ENCODE data around the gene TOB1. TPM values are rescaled to one million over a fixed set of nuclear protein-coding genes. Genes with fewer than 3 reads are reported as not detected.

TOB1 gene
- total RNA-seq, 2 experiments from 2014 or later, result 34.4 to 40.5 TPM

DNA sequence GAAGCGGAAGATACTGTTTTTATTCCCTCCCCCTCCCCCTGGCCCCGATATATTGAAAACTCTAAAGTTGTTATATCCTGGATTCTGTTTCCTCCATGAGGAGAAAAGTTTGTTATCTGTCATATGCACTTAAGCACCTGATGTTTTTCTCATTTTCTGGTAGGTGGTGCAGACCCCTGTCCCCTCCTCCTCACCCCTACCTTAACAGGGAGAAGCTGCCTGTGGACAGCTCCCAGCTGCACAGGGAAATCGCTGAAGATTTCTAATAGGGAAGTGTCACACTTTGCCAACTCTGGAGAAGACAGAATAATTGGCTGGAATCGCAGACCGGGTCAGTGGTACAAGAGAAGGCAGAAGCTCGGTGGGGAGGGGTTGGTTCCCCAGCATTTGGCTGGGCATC lies 45.3 kb upstream of the TOB1 start:
- ATAC-seq (no peak), DNase-seq (no peak)
- Mint-ChIP-seq H3K4me1 (ENCODE audit: low read depth) (peaks cover 68% of the 10 kb centered on the region), H3K4me3 (no peak overlapping the region), H3K27me3 (no peaks in the 10 kb centered on the region), H3K9me3 (no peaks in the 10 kb centered on the region), H3K27ac (no peak overlapping the region), H3K36me3 (ENCODE audit: low read depth) (no peaks in the 10 kb centered on the region)
- ChIA-PET CTCF (interaction anchor here (1.1 to 3.0 kb wide), 5 partner anchors 12 to 59 kb away, joined by 4 to 9 read pairs (median 5); partner anchors contain the start of gene TOB1), POLR2A (interaction anchor here (0.6 to 14.3 kb wide), 3 partner anchors 33 to 69 kb away, joined by 3 to 135 read pairs (median 5); partner anchors contain the start of gene TOB1)
- intact Hi-C loops (cut with micrococcal nuclease), result loop anchor here (5.0 kb wide), 1 partner anchor 39 kb away; no protein-coding TSS in a partner anchor
- TF ChIP-seq, protein P1, sequence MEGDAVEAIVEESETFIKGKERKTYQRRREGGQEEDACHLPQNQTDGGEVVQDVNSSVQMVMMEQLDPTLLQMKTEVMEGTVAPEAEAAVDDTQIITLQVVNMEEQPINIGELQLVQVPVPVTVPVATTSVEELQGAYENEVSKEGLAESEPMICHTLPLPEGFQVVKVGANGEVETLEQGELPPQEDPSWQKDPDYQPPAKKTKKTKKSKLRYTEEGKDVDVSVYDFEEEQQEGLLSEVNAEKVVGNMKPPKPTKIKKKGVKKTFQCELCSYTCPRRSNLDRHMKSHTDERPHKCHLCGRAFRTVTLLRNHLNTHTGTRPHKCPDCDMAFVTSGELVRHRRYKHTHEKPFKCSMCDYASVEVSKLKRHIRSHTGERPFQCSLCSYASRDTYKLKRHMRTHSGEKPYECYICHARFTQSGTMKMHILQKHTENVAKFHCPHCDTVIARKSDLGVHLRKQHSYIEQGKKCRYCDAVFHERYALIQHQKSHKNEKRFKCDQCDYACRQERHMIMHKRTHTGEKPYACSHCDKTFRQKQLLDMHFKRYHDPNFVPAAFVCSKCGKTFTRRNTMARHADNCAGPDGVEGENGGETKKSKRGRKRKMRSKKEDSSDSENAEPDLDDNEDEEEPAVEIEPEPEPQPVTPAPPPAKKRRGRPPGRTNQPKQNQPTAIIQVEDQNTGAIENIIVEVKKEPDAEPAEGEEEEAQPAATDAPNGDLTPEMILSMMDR (IDR thresholded peaks at IDR 0.05), result no peak

DNA sequence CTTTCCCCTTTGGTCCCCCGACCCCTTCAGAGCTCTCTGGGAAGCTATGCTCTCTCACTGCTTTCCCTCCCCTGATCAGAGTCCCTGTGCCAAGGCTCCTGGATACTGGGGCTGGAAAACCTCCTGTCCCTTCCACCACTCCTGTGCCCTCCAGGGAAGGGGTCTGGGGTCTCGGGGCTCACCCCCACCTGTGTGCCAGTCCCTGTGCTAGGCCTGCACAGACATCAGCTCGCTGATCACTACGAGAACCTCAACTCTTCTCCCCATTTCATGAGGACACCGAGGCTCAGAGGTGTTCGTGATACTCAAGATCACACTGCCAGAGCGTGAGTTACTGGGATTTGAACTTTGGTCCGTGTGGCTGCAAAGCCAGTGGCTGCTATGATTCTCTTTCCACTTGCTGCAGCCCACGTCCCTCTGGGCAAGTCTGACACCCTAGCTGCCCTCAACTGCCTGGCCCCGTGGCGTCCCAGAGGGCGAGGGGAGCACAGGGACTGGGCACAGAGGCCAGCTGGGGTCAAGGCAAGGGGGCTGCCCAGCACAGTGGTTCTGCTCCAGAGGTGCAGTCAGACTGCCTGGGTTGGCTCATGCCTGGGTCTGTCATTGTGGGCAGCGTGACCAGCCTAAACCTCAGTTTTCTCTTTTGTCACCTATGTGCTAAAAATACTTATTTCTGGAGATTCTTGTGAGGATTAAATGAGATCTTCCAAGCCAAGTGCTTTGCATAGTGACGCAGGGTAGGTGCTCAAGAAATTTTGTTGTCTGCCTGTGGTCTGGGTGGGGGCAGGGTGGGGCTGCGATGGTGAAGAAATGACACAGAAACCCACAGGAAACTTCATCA lies 43.8 kb upstream of the TOB1 start:
- ChIA-PET POLR2A (interaction anchor here (1.1 to 14.3 kb wide), 4 partner anchors 8 to 45 kb away, joined by 4 to 135 read pairs (median 6); partner anchors contain the start of gene TOB1), CTCF (interaction anchor here (1.2 to 3.0 kb wide), 6 partner anchors 20 to 57 kb away, joined by 5 to 12 read pairs (median 8); no protein-coding TSS in a partner anchor)
- Mint-ChIP-seq H3K27ac (peak overlapping the region; percentile 89), H3K9me3 (no peaks in the 10 kb centered on the region), H3K27me3 (no peaks in the 10 kb centered on the region), H3K4me3 (peak overlapping the region; percentile 26), H3K4me1 (ENCODE audit: low read depth) (peaks cover 63% of the 10 kb centered on the region), H3K36me3 (ENCODE audit: low read depth) (no peaks in the 10 kb centered on the region)
- ATAC-seq (peak; percentile 81), DNase-seq (peak; percentile 94)
- TF ChIP-seq, protein P1 (IDR thresholded peaks at IDR 0.05), result no peak
- intact Hi-C loops (cut with micrococcal nuclease), result loop anchor here (5.0 kb wide), 1 partner anchor 38 kb away; no protein-coding TSS in a partner anchor

DNA sequence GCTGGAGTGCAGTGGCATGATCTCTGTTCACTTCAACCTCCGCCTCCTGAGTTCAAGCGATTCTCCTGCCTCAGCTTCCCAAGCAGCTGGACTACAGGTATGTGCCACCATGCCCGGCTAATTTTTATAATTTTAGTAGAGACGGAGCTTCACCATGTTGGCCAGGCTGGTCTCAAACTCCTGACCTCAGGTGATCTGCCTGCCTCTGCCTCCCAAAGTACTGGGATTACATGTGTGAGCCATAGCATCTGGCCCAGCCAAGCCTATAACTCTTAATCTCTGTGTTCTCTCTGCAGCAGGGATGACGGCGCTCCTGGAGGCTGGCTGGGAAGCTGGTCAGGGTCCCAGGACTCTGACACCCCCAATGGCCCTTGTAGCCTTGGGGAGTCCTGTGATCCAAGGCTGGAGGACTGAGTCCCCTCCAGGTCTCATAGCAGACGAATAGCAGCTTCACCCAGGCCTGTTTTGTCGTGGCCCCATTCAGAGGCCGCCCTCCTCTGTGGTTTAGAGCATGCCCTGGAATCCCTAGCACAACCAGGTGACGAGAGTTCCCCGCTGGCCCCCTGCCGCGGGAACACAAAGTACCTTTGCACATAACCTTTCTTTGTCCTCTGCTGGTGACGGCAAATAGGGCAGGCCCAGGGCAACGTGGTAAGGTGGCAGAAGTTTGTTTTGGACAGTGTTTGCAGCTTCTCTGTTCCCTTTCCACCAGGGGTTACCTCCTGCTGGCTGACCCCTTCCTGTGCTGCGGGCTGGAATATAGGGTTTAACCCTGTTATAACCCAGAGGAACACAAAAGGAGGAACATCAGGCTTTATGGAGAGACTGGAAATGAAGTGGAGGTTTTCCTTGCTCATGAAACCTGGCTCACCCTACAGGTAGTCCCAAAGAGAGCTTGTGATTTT lies 43.0 kb upstream of the TOB1 start:
- ATAC-seq (peak; percentile 46), DNase-seq (peak; percentile 77)
- peaks cover 61% of the 10 kb centered on the region for H3K4me1 Mint-ChIP-seq (ENCODE audit: low read depth)
- no peaks in the 10 kb centered on the region for H3K36me3 Mint-ChIP-seq (ENCODE audit: low read depth)
- H3K27me3 Mint-ChIP-seq, result no peaks in the 10 kb centered on the region
- H3K9me3 Mint-ChIP-seq, result no peaks in the 10 kb centered on the region
- no peak overlapping the region for H3K4me3 Mint-ChIP-seq
- ChIA-PET CTCF (interaction anchor here (1.0 to 3.0 kb wide), 6 partner anchors 20 to 48 kb away, joined by 4 to 12 read pairs (median 8); no protein-coding TSS in a partner anchor), POLR2A (interaction anchor here (1.1 to 14.3 kb wide), 4 partner anchors 9 to 44 kb away, joined by 4 to 135 read pairs (median 6); partner anchors contain the start of gene TOB1)
- TF ChIP-seq, protein P1 (IDR thresholded peaks at IDR 0.05), result no peak
- H3K27ac Mint-ChIP-seq, result peak overlapping the region; percentile 89
- intact Hi-C loops (cut with micrococcal nuclease), result no loop called here

DNA sequence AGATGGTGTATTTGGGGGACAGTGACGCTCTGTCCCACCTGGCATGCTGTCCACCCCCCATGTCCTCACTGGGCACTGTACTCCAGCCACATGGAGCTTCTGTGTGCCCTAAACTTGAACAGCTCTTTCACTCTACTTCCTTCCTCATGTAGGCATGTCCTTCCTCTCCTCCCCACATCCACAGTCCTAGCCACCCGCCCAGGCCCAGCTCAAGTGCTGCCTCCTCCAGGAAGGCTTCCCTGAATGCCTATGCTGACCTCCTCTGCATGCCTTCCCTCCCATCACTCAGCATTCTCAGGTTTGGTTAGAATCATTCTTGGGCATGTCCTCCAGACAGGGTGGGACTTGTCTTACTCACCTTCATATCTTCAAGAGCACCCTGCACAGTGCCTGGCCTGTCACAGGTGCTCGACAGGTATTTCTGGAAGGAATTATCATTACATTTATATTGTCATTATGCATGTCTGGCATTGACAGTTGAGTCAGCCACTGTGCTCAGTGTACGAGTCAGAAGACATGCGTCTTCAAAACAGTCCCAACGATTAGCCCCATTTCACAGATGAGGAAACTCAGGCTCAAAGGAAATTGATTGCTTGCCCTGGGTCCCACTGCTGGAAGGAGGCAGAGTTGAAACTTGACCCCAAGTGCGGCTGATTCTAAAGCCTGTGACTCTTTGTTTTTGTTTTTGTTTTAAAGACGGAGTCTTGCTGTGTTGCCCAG lies 42.1 kb upstream of the TOB1 start:
- TF ChIP-seq, protein P1 (IDR thresholded peaks at IDR 0.05), result no peak
- no peak for ATAC-seq
- Mint-ChIP-seq H3K27ac (peak overlapping the region; percentile 16), H3K9me3 (no peaks in the 10 kb centered on the region), H3K36me3 (ENCODE audit: low read depth) (no peaks in the 10 kb centered on the region), H3K4me1 (ENCODE audit: low read depth) (peaks cover 63% of the 10 kb centered on the region), H3K27me3 (no peaks in the 10 kb centered on the region), H3K4me3 (no peak overlapping the region)
- ChIA-PET POLR2A (interaction anchor here (0.7 to 14.3 kb wide), 4 partner anchors 10 to 43 kb away, joined by 3 to 135 read pairs (median 4); partner anchors contain the start of gene TOB1), CTCF (interaction anchor here (1.0 to 3.0 kb wide), 5 partner anchors 35 to 49 kb away, joined by 4 to 12 read pairs (median 8); no protein-coding TSS in a partner anchor)
- intact Hi-C loops (cut with micrococcal nuclease), result no loop called here
- no peak for DNase-seq
